HepG2 (cell line): ENCODE data around the gene CYB5A. TPM values are rescaled to one million over a fixed set of nuclear protein-coding genes. Genes with fewer than 3 reads are reported as not detected.

ENCODE experiments used
- BCL6 ChIP-seq: IDR thresholded peaks from 2 replicates; pipeline ENCODE4 v1.6.1; 2016; ENCODE audit warnings: missing genetic modification reagents, missing compliant biosample characterization
- CENPX ChIP-seq: sonication (generic); formaldehyde crosslinking; IDR thresholded peaks from 2 replicates; pipeline ENCODE4 v1.9.0; 2021; ENCODE audit warnings: mild to moderate bottlenecking, missing genetic modification reagents, moderate library complexity
- CHD2 ChIP-seq: IDR thresholded peaks from 2 replicates; pipeline ENCODE4 v1.6.1; 2011; ENCODE audit warnings: low read depth, low read length, improper control_type of control experiment
- HIC2 ChIP-seq: sonication (generic); formaldehyde crosslinking; IDR thresholded peaks from 2 replicates; pipeline ENCODE4 v1.9.0; 2022; ENCODE audit warnings: low read depth, missing genetic modification reagents
- KLF11 ChIP-seq: IDR thresholded peaks from 2 replicates; pipeline ENCODE4 v1.6.1; 2016; ENCODE audit warnings: missing compliant biosample characterization
- MAF1 ChIP-seq: sonication (generic); formaldehyde crosslinking; IDR thresholded peaks from 2 replicates; pipeline ENCODE4 v1.5.0; 2020; ENCODE audit warnings: missing genetic modification reagents, borderline replicate concordance
- MAFK ChIP-seq, 2 experiments: IDR thresholded peaks in 1 of 2; conservative IDR thresholded peaks in 1 of 2; 2 replicates each; pipeline ENCODE4 v1.6.1; 2011; ENCODE audit warnings: improper control_type of control experiment in 2 of 2, low read length in 2 of 2
- MATR3 ChIP-seq: sonication (generic); formaldehyde crosslinking; IDR thresholded peaks from 2 replicates; pipeline ENCODE4 v1.4.0; 2020; ENCODE audit warnings: missing genetic modification reagents
- NCOR1 ChIP-seq: fragments of 200-600 bp; sonication (generic); IDR thresholded peaks from 2 replicates; pipeline ENCODE4 v1.7.0; 2017; ENCODE audit warnings: antibody characterized with exemption, low read length, borderline replicate concordance
- NR3C1 ChIP-seq: sonication (generic); formaldehyde crosslinking; IDR thresholded peaks from 2 replicates; pipeline ENCODE4 v1.4.0; 2020; ENCODE audit warnings: missing genetic modification reagents
- REL ChIP-seq: sonication (generic); formaldehyde crosslinking; conservative IDR thresholded peaks from 2 replicates; pipeline ENCODE4 v1.8.0; 2022; ENCODE audit warnings: mild to moderate bottlenecking, missing genetic modification reagents, moderate library complexity
- RELA ChIP-seq: sonication (generic); formaldehyde crosslinking; IDR thresholded peaks from 2 replicates; pipeline ENCODE4 v1.4.0; 2020; ENCODE audit warnings: missing genetic modification reagents
- TBL1XR1 ChIP-seq: fragments of 150-350 bp; IDR thresholded peaks from 2 replicates; pipeline ENCODE4 v1.6.1; 2014; ENCODE audit warnings: borderline replicate concordance, low read length; ENCODE audit not compliant: partially characterized antibody
- TIGD3 ChIP-seq: sonication (generic); formaldehyde crosslinking; IDR thresholded peaks from 2 replicates; pipeline ENCODE4 v1.5.1; 2020; ENCODE audit warnings: mild to moderate bottlenecking, missing genetic modification reagents, borderline replicate concordance
- ZBTB38 ChIP-seq: sonication (generic); formaldehyde crosslinking; IDR thresholded peaks from 2 replicates; pipeline ENCODE4 v1.5.1; 2020; ENCODE audit warnings: mild to moderate bottlenecking, missing genetic modification reagents
- ZFYVE20 ChIP-seq: sonication (generic); formaldehyde crosslinking; IDR thresholded peaks from 2 replicates; pipeline ENCODE4 v1.8.0; 2023; ENCODE audit warnings: low read depth, mild to moderate bottlenecking, moderate library complexity, missing genetic modification reagents, borderline replicate concordance
- ZMAT3 ChIP-seq: sonication (generic); formaldehyde crosslinking; conservative IDR thresholded peaks from 2 replicates; pipeline ENCODE4 v1.7.0; 2021; ENCODE audit warnings: missing genetic modification reagents
- ZMYM4 ChIP-seq: sonication (generic); formaldehyde crosslinking; IDR thresholded peaks from 2 replicates; pipeline ENCODE4 v1.8.1; 2023; ENCODE audit warnings: mild to moderate bottlenecking, missing genetic modification reagents
- ZNF232 ChIP-seq: sonication (generic); formaldehyde crosslinking; IDR thresholded peaks from 2 replicates; pipeline ENCODE4 v1.4.0; 2020; ENCODE audit warnings: missing genetic modification reagents, borderline replicate concordance
- ZNF501 ChIP-seq: sonication (generic); formaldehyde crosslinking; IDR thresholded peaks from 2 replicates; pipeline ENCODE4 v1.5.1; 2020; ENCODE audit warnings: mild to moderate bottlenecking, moderate library complexity, missing genetic modification reagents
- ZNF558 ChIP-seq: sonication (generic); formaldehyde crosslinking; IDR thresholded peaks from 2 replicates; pipeline ENCODE4 v1.9.0; 2022; ENCODE audit warnings: mild to moderate bottlenecking, missing genetic modification reagents, borderline replicate concordance
- ZNF644 ChIP-seq: IDR thresholded peaks from 2 replicates; pipeline ENCODE4 v1.6.1; 2016; ENCODE audit warnings: low read depth
- ZNF761 ChIP-seq: sonication (generic); formaldehyde crosslinking; conservative IDR thresholded peaks from 2 replicates; pipeline ENCODE4 v1.4.0; 2020; ENCODE audit warnings: mild to moderate bottlenecking, missing genetic modification reagents
- ZNF816 ChIP-seq: sonication (generic); formaldehyde crosslinking; IDR thresholded peaks from 2 replicates; pipeline ENCODE4 v1.8.0; 2022; ENCODE audit warnings: missing genetic modification reagents, mild to moderate bottlenecking, borderline replicate concordance
- polyA plus RNA-seq, 8 experiments: library from polyadenylated mRNA; depleted of rRNA in 3 of 8; stranded (reverse) in 7 of 8; unstranded in 1 of 8; fragments of >200 nt; fragmentation: Illumina TruSeq in 4 of 8; extraction: Trizol in 4 of 8; gene quantifications; 2 replicates each; pipeline versions ENCODE4 v1.2.1 to v1.2.3, GENCODE V29; 2011 to 2016; ENCODE audit warnings: low read depth in 4 of 8, missing spikeins in 1 of 8, mixed read lengths in 1 of 8; ENCODE audit not compliant: insufficient read depth in 1 of 8
- total RNA-seq, 5 experiments: library from RNA; depleted of rRNA; stranded (reverse); fragments of >200 nt; fragmentation: Illumina TruSeq; extraction: Trizol; gene quantifications; 2 replicates each; pipeline ENCODE4 v1.2.3, GENCODE V29; 2016; ENCODE audit warnings: low read depth in 1 of 5

CYB5A gene
- total and polyA plus RNA-seq, 2 of the 13 experiments (the other 11 are each of a cell fraction or from before 2014, with no cell fraction given) = 215 to 356 TPM

- 0 out of 2 replicates have a peak, but pooled peaks have one; percentile 44 for TF ChIP-seq TIGD3 (CRISPR knock-in tag)
- TF ChIP-seq ZNF644 (CRISPR knock-in tag) = peak; percentile 3; the same call in 1 of the 2 replicates
- no peak for TF ChIP-seq CENPX (CRISPR knock-in tag)
- no peak; the same call in 1 of the 2 replicates for TF ChIP-seq ZMAT3 (CRISPR knock-in tag)
- TF ChIP-seq RELA (CRISPR knock-in tag) = no peak
- TF ChIP-seq ZBTB38 = peak; percentile 82
- TF ChIP-seq ZNF232 (CRISPR knock-in tag) = peak; percentile 63; the same call in 1 of the 2 replicates
- peak; percentile 86 for TF ChIP-seq NCOR1
- TF ChIP-seq CHD2 = peak; percentile 78
- TF ChIP-seq TBL1XR1 = peak; percentile 58
- TF ChIP-seq REL (CRISPR knock-in tag) = 0 out of 2 replicates have a peak, but pooled peaks have one; percentile 35
- TF ChIP-seq ZFYVE20 (CRISPR knock-in tag) = no peak
- TF ChIP-seq MAFK (conservative IDR thresholded peaks at IDR 0.05 in 1 of 2, IDR thresholded peaks at IDR 0.05 in 1 of 2; ENCODE audit: low read length in 2 of 2) = no peak
- no peak for TF ChIP-seq NR3C1 (CRISPR knock-in tag)
- peak; percentile 95; the same call in 1 of the 2 replicates for TF ChIP-seq ZNF558
- peak; percentile 76 for TF ChIP-seq HIC2 (CRISPR knock-in tag)
- peak; percentile 98 for TF ChIP-seq ZMYM4 (CRISPR knock-in tag)
- TF ChIP-seq BCL6 (CRISPR knock-in tag) = peak; percentile 75
- TF ChIP-seq ZNF816 (CRISPR knock-in tag) = peak; percentile 64; the same call in 1 of the 2 replicates
- no peak for TF ChIP-seq MAF1 (CRISPR knock-in tag)
- no peak for TF ChIP-seq MATR3 (CRISPR knock-in tag)
- TF ChIP-seq ZNF501 (CRISPR knock-in tag) = peak; percentile 82
- TF ChIP-seq KLF11 (CRISPR knock-in tag) = no peak
- TF ChIP-seq ZNF761 (CRISPR knock-in tag) = no peak
These were observed at the start of gene CYB5A (continued) for GRCh38 chr18:74291771-74292540.
